ENCODE measurements around the gene VCAN. TPM values are rescaled to one million over a fixed set of nuclear protein-coding genes. Genes with fewer than 3 reads are reported as not detected.

Gene VCAN
- total RNA-seq, 6 experiments from 2014 or later, result 3.8 to 13.8 (median 6.0) TPM

DNA sequence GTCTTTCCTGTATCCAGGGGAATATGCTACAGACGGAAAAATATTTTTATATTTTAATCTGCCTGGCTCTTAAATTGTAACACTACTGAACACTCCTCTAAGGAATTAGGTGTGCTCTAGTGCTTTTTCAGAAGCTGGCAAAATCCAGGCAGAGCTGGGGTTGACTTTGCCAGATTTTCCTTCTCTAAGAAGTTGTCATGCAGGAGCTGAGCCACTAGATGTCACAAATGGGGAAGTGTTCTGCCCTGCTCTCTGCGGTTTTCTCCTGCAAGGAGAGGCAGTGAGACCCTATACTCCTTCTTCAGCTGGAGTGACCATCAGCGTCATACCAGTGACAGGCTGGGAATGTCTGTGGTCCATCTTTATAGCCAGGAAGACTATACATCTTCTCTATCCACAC, 136.6 kb downstream of the VCAN start:
- TF ChIP-seq POLR2A (IDR thresholded peaks at IDR 0.05), result no peak
- TF ChIP-seq, protein P1, sequence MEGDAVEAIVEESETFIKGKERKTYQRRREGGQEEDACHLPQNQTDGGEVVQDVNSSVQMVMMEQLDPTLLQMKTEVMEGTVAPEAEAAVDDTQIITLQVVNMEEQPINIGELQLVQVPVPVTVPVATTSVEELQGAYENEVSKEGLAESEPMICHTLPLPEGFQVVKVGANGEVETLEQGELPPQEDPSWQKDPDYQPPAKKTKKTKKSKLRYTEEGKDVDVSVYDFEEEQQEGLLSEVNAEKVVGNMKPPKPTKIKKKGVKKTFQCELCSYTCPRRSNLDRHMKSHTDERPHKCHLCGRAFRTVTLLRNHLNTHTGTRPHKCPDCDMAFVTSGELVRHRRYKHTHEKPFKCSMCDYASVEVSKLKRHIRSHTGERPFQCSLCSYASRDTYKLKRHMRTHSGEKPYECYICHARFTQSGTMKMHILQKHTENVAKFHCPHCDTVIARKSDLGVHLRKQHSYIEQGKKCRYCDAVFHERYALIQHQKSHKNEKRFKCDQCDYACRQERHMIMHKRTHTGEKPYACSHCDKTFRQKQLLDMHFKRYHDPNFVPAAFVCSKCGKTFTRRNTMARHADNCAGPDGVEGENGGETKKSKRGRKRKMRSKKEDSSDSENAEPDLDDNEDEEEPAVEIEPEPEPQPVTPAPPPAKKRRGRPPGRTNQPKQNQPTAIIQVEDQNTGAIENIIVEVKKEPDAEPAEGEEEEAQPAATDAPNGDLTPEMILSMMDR (IDR thresholded peaks at IDR 0.05), result peak; percentile 31 to 56 (median 50)
- intact Hi-C loops (cut with DNase I), result no loop called here
- Histone ChIP-seq H3K4me3 (no peak overlapping the region), H3K36me3 (no peaks in the 10 kb centered on the region), H3K9me3 (no peaks in the 10 kb centered on the region), H3K27ac (no peak overlapping the region), H3K27me3 (no peaks in the 10 kb centered on the region), H3K4me1 (no peaks in the 10 kb centered on the region)
- DNase-seq (peak in 1 of 3 donors; percentile 45), ATAC-seq (peak; percentile 72 to 83 (median 77))
- 7% methylated on average over 3 of the region's 3 CpGs for WGBS (ENCODE audit: insufficient coverage, low coverage, low lambda C conversion rate, missing lambda C conversion rate)

DNA sequence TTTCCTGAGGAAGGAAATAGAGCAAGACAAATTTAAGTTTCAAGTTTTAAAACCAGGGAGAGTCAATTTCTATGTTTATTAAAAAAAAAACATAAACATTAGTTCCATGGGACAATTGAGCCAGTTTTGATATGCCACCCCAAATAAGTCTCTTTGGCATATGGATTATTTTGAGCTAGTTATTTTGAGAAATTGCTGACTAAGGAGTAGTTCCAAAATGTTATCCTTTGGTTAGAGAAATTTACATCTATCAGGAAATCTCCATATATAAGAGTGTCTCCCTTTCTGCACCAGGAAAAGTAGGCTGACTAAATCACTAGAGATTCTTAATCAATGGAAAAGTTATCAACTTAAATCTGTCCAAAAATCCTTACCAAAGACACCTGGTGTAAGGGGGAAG, 143.3 kb downstream of the VCAN start:
- TF ChIP-seq, protein P1 (IDR thresholded peaks at IDR 0.05), result no peak
- TF ChIP-seq POLR2A (IDR thresholded peaks at IDR 0.05), result no peak
- DNase-seq, result no peak
- H3K36me3 ChIP-seq, result no peaks in the 10 kb centered on the region
- no peaks in the 10 kb centered on the region for H3K9me3 ChIP-seq
- no peak for ATAC-seq
- H3K27me3 ChIP-seq, result no peaks in the 10 kb centered on the region
- intact Hi-C loops (cut with DNase I), result no loop called here
- no peak overlapping the region for H3K27ac ChIP-seq
- H3K4me3 ChIP-seq, result no peak overlapping the region
- H3K4me1 ChIP-seq, result no peaks in the 10 kb centered on the region

DNA sequence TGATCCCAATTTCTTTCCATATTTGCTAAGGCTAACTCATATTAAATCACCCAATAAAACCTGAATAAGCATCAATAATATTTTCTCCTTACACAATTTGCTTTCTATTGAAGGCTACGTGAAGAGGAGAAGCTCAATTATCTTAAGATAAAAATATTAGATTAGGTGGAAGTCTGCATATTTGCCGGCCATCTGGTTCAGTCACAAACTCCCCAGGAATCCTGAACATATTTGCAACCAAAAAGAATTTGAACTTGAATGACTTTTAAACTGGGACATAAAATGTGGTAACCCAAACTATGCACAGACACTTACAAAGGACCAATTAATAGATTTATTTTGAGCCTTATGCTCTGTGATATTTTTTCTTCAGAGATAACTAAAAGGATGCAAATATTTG, 156.8 kb downstream of the VCAN start:
- ATAC-seq (no peak), DNase-seq (no peak)
- Histone ChIP-seq H3K27me3 (no peaks in the 10 kb centered on the region), H3K27ac (no peak overlapping the region), H3K9me3 (no peaks in the 10 kb centered on the region), H3K36me3 (no peaks in the 10 kb centered on the region), H3K4me1 (no peaks in the 10 kb centered on the region), H3K4me3 (no peak overlapping the region)
- TF ChIP-seq POLR2A (IDR thresholded peaks at IDR 0.05), result no peak
- TF ChIP-seq, protein P1 (IDR thresholded peaks at IDR 0.05), result no peak
- intact Hi-C loops (cut with DNase I), result no loop called here
- 59% methylated on average over 2 of the region's 2 CpGs for WGBS (ENCODE audit: insufficient coverage, low coverage, low lambda C conversion rate, missing lambda C conversion rate)

Other genes starting within 250 kb of the VCAN start
- gene HAPLN1, start 249.1 kb downstream of the VCAN start, total RNA-seq, result under 1 TPM in 1 of 6 experiments, not detected in 5; 0.16 TPM